KG1 (cell line): ENCODE results near the gene RPN2.

Source experiments
- DNase-seq: peaks from one replicate; lab custom pipeline; 2025; lab: John Stamatoyannopoulos, UW

The RPN2 gene

GRCh38 chr20:37185686-37186085 lies 6.6 kb downstream of the RPN2 start:
- DNase-seq: no peak

GRCh38 chr20:37188787-37189186 lies 9.7 kb downstream of the RPN2 start:
- DNase-seq: no peak

- DNase-seq: no peak
Measured at GRCh38 chr20:37189416-37190016, 10.4 kb downstream of the RPN2 start.

- DNase-seq: no peak
Measured at GRCh38 chr20:37190354-37191112, 11.4 kb downstream of the RPN2 start.

GRCh38 chr20:37192137-37192854 lies 13.2 kb downstream of the RPN2 start:
- DNase-seq: no peak

- DNase-seq: no peak
Measured at GRCh38 chr20:37193226-37193625, 14.1 kb downstream of the RPN2 start.

- DNase-seq: no peak
Measured at GRCh38 chr20:37193821-37194220, 14.7 kb downstream of the RPN2 start.

GRCh38 chr20:37194621-37195417 lies 15.7 kb downstream of the RPN2 start:
- DNase-seq: no peak

- no peak for DNase-seq
Measured at GRCh38 chr20:37198932-37199660, 20.0 kb downstream of the RPN2 start.

GRCh38 chr20:37200376-37200775 lies 21.2 kb downstream of the RPN2 start:
- no peak for DNase-seq

- DNase-seq: no peak
Measured at GRCh38 chr20:37200926-37201826, 22.0 kb downstream of the RPN2 start.

GRCh38 chr20:37201827-37202162 lies 22.7 kb downstream of the RPN2 start:
- DNase-seq: no peak

- no peak for DNase-seq
Measured at GRCh38 chr20:37202267-37202943, 23.3 kb downstream of the RPN2 start.

- DNase-seq: no peak
Measured at GRCh38 chr20:37204056-37204455, 24.9 kb downstream of the RPN2 start.

GRCh38 chr20:37205130-37205529 lies 26.0 kb downstream of the RPN2 start:
- no peak for DNase-seq

- no peak for DNase-seq
Measured at GRCh38 chr20:37205794-37206193, 26.7 kb downstream of the RPN2 start.

GRCh38 chr20:37207171-37207570 lies 28.0 kb downstream of the RPN2 start:
- DNase-seq: no peak

GRCh38 chr20:37209193-37209592 lies 30.1 kb downstream of the RPN2 start:
- no peak for DNase-seq

GRCh38 chr20:37209661-37210314 lies 30.7 kb downstream of the RPN2 start:
- DNase-seq: no peak

- DNase-seq: no peak
Measured at GRCh38 chr20:37218441-37218840, 39.3 kb downstream of the RPN2 start.
